Gastroesophageal sphincter (tissue), 4 donors: Measurements from ENCODE around the gene NLRP1. TPM values are rescaled to one million over a fixed set of nuclear protein-coding genes. Genes with fewer than 3 reads are reported as not detected.

Experiments used
- ATAC-seq: fragments of 150-250 bp; one replicate; pipeline ENCODE4 v1.9.1; 2016; ENCODE audit warnings: mild to moderate bottlenecking, moderate library complexity
- H3K27ac ChIP-seq, 4 donors: fragments of 200-600 bp; sonication (generic) in 3 of 4; 1 replicate in 3 of 4; 2 replicates in 1 of 4; pipeline ENCODE4 v1.5.1; 2016 to 2019
- H3K27me3 ChIP-seq: fragments of 200-600 bp; sonication (generic); one replicate; pipeline ENCODE4 v1.5.1; 2019
- H3K36me3 ChIP-seq, 2 donors: fragments of 200-600 bp; sonication (generic); one replicate each; pipeline ENCODE4 v1.5.1; 2019; ENCODE audit warnings: control low read depth in 1 of 2
- H3K4me1 ChIP-seq, 3 donors: fragments of 200-600 bp; sonication (generic); 1 replicate in 2 of 3; 2 replicates in 1 of 3; pipeline ENCODE4 v1.5.1; 2016 to 2019; ENCODE audit warnings: control low read depth in 2 of 3
- H3K4me3 ChIP-seq, 2 donors: fragments of 200-600 bp; sonication (generic); one replicate each; pipeline ENCODE4 v1.5.1; 2019; ENCODE audit warnings: mild to moderate bottlenecking in 1 of 2, moderate library complexity in 1 of 2
- H3K9me3 ChIP-seq, 3 donors: fragments of 200-600 bp; sonication (generic); one replicate each; pipeline ENCODE4 v1.5.1; 2017 to 2019; ENCODE audit warnings: control low read depth in 2 of 3
- EP300 ChIP-seq: sonication (generic); formaldehyde crosslinking; IDR thresholded peaks from one replicate; pipeline ENCODE4 v1.6.1; 2017; ENCODE audit warnings: antibody characterized with exemption, mild to moderate bottlenecking
- POLR2A ChIP-seq, 2 donors: fragments of 450-650 bp; IDR thresholded peaks; one replicate each; pipeline ENCODE4 v1.6.1; 2017; ENCODE audit warnings: antibody characterized with exemption in 2 of 2, mild to moderate bottlenecking in 2 of 2, moderate library complexity in 1 of 2
- POLR2AphosphoS5 ChIP-seq: sonication (generic); formaldehyde crosslinking; IDR thresholded peaks from one replicate; pipeline ENCODE4 v1.6.1; 2017; ENCODE audit warnings: antibody characterized with exemption
- WGBS, 2 donors: methylation state at CpG; one replicate each; pipeline ENCODE4 v1.1.5; 2018; ENCODE audit warnings: low coverage in 1 of 2; 5-methylcytosine and 5-hydroxymethylcytosine counted together
- total RNA-seq, 4 donors: library from RNA; depleted of rRNA; stranded (reverse); fragments of >200 nt; gene quantifications; one replicate each; pipeline ENCODE4 v1.1.0, GENCODE V29; 2016
- TF ChIP-seq, protein P1 (sequence below), 4 experiments: fragments of 200-600 bp in 2 of 4; fragments of 450-650 bp in 2 of 4; sonication (generic) in 1 of 4; IDR thresholded peaks; one replicate each; pipeline ENCODE4 v1.5.1; 2017 to 2019; ENCODE audit warnings: antibody characterized with exemption in 4 of 4, mild to moderate bottlenecking in 2 of 4, moderate library complexity in 2 of 4

NLRP1 gene
- total RNA-seq, 4 donors from 2014 or later, result 8.2 to 26.0 (median 19.6) TPM

DNA sequence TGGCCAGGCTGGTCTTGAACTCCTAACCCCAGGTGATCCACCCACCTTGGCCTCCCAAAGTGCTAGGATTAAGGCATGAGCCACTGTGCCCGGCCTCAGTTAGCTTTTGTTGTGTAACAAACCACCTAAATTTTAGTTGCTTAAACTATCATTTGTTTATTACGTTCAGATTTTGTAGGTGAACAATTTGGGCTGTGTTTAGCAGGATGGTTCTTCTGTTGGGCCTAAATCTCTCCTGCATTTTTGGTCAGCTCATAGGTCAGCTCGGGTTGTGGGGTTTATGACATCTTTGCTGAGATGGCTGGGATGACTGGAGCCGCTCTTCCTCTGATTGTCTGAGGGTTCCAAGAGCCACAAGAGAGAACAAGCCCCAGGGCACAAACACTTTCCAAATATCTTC lies 21.1 kb upstream of the NLRP1 start:
- Histone ChIP-seq H3K27ac (no peak overlapping the region), H3K36me3 (no peaks in the 10 kb centered on the region), H3K4me1 (no peaks in the 10 kb centered on the region), H3K4me3 (no peak overlapping the region), H3K9me3 (peaks cover 0 to 10% (median 0%) of the 10 kb centered on the region in 3 donors), H3K27me3 (peaks cover 76% of the 10 kb centered on the region)
- WGBS, 2 donors, result 82 to 90% methylated on average over 2 to 3 of the region's 4 CpGs
- no peak for ATAC-seq
- TF ChIP-seq EP300 (no peak), POLR2A (IDR thresholded peaks at IDR 0.05) (no peak), POLR2AphosphoS5 (no peak)
- TF ChIP-seq, protein P1, sequence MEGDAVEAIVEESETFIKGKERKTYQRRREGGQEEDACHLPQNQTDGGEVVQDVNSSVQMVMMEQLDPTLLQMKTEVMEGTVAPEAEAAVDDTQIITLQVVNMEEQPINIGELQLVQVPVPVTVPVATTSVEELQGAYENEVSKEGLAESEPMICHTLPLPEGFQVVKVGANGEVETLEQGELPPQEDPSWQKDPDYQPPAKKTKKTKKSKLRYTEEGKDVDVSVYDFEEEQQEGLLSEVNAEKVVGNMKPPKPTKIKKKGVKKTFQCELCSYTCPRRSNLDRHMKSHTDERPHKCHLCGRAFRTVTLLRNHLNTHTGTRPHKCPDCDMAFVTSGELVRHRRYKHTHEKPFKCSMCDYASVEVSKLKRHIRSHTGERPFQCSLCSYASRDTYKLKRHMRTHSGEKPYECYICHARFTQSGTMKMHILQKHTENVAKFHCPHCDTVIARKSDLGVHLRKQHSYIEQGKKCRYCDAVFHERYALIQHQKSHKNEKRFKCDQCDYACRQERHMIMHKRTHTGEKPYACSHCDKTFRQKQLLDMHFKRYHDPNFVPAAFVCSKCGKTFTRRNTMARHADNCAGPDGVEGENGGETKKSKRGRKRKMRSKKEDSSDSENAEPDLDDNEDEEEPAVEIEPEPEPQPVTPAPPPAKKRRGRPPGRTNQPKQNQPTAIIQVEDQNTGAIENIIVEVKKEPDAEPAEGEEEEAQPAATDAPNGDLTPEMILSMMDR (IDR thresholded peaks at IDR 0.05), result no peak

DNA sequence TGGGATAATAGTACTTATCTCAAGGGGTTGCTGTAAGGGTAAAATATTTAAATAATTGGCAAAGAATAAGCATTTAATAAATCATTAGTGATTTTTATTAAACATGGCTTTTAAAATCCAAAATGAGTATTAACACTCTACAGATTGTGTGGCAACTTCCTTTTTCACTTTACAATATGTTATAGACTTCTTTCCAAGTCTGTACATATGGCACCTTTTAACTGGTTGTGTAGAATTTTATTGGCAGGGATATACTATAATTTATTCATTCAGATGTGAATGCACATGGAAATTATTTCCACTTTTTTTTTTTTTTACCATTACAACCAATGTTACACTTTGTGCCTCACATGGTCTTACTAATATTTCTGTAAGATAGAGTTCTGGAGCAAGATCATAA lies 15.7 kb upstream of the NLRP1 start:
- ATAC-seq, result no peak
- no peak overlapping the region for H3K4me3 ChIP-seq
- peaks cover 90% of the 10 kb centered on the region for H3K27me3 ChIP-seq
- no peaks in the 10 kb centered on the region for H3K4me1 ChIP-seq
- H3K9me3 ChIP-seq, result peaks cover 0 to 2% (median 0%) of the 10 kb centered on the region in 3 donors
- no peak overlapping the region for H3K27ac ChIP-seq
- no peaks in the 10 kb centered on the region for H3K36me3 ChIP-seq
- no peak for TF ChIP-seq POLR2A (IDR thresholded peaks at IDR 0.05)
- TF ChIP-seq, protein P1 (IDR thresholded peaks at IDR 0.05), result no peak
- TF ChIP-seq EP300, result no peak
- TF ChIP-seq POLR2AphosphoS5, result no peak

DNA sequence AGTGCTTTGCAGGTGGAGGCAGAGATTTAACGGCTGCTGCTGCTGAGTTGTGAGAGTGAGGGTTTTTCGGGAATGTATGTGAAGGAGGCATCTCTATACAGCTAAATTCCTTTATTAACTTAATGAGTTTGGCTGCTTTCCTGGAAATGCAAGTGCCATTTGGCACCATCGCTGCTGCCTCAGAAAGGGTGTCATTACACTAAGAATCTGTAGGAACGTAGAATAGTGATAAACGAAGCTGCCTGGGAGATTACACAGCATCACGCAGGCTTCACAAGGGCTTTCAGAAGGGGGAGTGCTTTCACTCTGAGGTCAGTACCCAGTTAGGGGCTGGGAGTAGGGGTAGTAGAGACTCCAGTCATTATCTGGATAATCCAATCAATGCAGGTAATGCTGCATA lies 14.1 kb upstream of the NLRP1 start:
- H3K27me3 ChIP-seq, result peaks cover 95% of the 10 kb centered on the region
- no peak for TF ChIP-seq POLR2A (IDR thresholded peaks at IDR 0.05)
- TF ChIP-seq EP300, result no peak
- no peak for TF ChIP-seq POLR2AphosphoS5
- TF ChIP-seq, protein P1 (IDR thresholded peaks at IDR 0.05), result no peak
- no peaks in the 10 kb centered on the region for H3K4me1 ChIP-seq
- no peak overlapping the region for H3K27ac ChIP-seq
- 0 to 25% methylated on average over 1 to 6 of the region's 6 CpGs for WGBS, 2 donors
- no peak for ATAC-seq
- H3K36me3 ChIP-seq, result no peaks in the 10 kb centered on the region
- H3K9me3 ChIP-seq, result no peaks in the 10 kb centered on the region
- no peak overlapping the region for H3K4me3 ChIP-seq

DNA sequence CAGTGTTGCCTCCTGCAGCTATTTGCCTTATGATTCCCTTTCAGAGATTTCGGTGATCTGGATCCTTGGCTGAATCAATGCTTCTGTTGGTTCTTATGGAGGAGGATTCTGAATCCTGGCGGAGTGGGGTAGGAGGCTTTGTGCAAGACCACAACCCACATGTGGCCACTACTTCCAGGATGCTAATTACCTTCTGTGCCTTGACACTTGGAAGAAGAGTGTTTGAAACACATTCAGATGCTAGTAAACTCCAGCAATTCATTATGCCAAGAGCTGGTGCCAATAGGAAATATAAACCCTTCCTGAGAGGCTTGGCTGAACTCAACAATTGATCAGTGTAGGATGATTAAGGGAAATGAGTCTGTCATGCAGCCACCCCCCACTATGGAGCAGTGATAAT lies 12.1 kb upstream of the NLRP1 start:
- H3K4me3 ChIP-seq, result no peak overlapping the region
- H3K9me3 ChIP-seq, result no peaks in the 10 kb centered on the region
- no peak for ATAC-seq
- H3K27me3 ChIP-seq, result peaks cover 94% of the 10 kb centered on the region
- H3K4me1 ChIP-seq, result no peaks in the 10 kb centered on the region
- TF ChIP-seq, protein P1 (IDR thresholded peaks at IDR 0.05), result no peak
- no peak for TF ChIP-seq POLR2A (IDR thresholded peaks at IDR 0.05)
- TF ChIP-seq EP300, result no peak
- no peak for TF ChIP-seq POLR2AphosphoS5
- WGBS, 2 donors, result 53 to 60% methylated on average over 1 to 2 of the region's 2 CpGs
- no peak overlapping the region for H3K27ac ChIP-seq
- no peaks in the 10 kb centered on the region for H3K36me3 ChIP-seq

DNA sequence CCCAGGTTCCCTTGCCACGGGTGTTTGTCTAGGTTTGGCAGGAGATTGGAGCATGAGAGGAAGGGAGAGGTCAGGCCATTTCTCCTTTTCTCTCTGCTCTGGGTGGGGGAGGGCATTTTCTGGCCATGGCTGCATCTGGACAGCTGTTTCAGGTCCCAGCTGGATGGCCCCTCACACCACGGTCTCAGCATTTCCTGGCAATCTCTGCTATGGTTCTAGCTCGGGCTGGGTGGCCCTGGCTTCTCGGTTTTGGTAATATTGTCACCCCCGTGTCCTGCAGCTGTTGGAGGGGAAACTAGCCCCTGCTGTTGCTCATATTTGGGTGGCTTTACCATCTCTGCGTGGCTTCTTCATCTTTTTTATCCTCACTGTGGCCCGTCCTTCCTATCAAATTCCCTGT lies 11.5 kb upstream of the NLRP1 start:
- Histone ChIP-seq H3K27me3 (peaks cover 88% of the 10 kb centered on the region), H3K27ac (no peak overlapping the region), H3K4me3 (no peak overlapping the region), H3K9me3 (no peaks in the 10 kb centered on the region), H3K4me1 (no peaks in the 10 kb centered on the region), H3K36me3 (no peaks in the 10 kb centered on the region)
- ATAC-seq, result no peak
- TF ChIP-seq POLR2AphosphoS5 (no peak), POLR2A (IDR thresholded peaks at IDR 0.05) (no peak), EP300 (no peak)
- TF ChIP-seq, protein P1 (IDR thresholded peaks at IDR 0.05), result no peak
- WGBS, 2 donors, result 34 to 67% methylated on average over 6 to 7 of the region's 7 CpGs
